22Rv1 (cell line): Measurements from ENCODE around the gene CREB5.

Experiments used
- H3K27ac ChIP-seq: fragments of 450-650 bp; 2 replicates; pipeline ENCODE4 v1.5.1; 2017
- ZFX ChIP-seq: fragments of 450-650 bp; IDR thresholded peaks from 2 replicates; pipeline ENCODE4 v1.6.1; 2017; ENCODE audit warnings: antibody characterized with exemption, borderline replicate concordance
- TF ChIP-seq, protein P1 (sequence below): fragments of 450-650 bp; IDR thresholded peaks from 2 replicates; pipeline ENCODE4 v1.5.1; 2017; ENCODE audit warnings: mild to moderate bottlenecking

CREB5 gene

DNA sequence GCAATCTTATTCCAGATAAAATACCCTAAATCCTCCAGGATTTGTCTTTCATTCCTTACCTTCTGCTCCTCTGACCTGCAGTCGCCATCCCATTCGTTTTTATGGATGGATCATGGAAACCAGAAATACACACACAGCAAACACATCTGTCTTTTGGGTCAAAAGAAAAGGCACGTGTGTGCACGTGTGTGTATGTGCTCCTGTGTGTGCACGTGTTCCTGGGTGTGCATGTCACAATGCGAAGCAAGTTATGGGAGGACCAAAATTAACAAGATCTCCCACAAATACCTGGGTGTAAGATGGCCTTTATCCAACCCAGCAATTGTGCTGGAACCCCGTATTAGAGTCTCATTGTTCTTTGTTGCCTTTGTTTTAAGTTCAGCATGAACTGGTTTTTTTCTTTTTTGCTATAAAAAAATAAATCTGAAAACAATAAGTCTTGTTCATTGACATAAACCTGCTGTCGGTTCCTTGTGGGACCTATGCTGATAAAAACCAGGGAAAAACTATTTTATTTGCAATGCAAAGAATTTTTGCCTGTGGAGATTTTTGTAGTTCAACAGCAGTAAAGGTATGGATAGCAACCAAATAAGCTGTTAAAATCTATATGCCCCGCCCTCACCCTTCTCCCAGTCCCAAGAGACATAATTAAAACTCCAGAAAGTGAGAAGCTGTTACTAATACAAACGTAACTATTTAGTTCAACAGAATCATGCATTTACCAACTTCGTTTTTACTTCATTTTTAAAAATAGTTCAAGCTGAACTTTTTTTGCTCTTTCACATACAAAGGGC, 229.6 kb downstream of the CREB5 start:
- TF ChIP-seq ZFX, result no peak
- TF ChIP-seq, protein P1, sequence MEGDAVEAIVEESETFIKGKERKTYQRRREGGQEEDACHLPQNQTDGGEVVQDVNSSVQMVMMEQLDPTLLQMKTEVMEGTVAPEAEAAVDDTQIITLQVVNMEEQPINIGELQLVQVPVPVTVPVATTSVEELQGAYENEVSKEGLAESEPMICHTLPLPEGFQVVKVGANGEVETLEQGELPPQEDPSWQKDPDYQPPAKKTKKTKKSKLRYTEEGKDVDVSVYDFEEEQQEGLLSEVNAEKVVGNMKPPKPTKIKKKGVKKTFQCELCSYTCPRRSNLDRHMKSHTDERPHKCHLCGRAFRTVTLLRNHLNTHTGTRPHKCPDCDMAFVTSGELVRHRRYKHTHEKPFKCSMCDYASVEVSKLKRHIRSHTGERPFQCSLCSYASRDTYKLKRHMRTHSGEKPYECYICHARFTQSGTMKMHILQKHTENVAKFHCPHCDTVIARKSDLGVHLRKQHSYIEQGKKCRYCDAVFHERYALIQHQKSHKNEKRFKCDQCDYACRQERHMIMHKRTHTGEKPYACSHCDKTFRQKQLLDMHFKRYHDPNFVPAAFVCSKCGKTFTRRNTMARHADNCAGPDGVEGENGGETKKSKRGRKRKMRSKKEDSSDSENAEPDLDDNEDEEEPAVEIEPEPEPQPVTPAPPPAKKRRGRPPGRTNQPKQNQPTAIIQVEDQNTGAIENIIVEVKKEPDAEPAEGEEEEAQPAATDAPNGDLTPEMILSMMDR, result no peak
- H3K27ac ChIP-seq, result no peak overlapping the region

DNA sequence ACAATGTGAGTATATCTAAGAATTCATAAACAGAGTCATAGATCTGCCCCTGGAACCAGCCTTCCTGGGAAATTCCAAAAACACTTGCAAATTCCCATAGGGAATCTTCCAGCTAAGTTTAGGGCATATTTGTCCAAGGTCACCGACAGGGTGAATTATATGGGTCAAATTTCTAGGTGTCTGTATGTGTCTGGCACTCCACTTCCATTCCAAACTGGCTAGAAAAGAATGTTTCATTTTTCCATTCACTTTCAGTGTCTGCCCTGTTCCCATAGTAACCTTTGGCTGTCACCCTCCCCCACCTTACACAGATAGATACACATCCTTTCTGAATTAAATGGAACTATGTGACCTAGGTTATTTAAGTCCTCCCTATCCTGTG, 230.9 kb downstream of the CREB5 start:
- no peak for TF ChIP-seq ZFX
- H3K27ac ChIP-seq, result no peak overlapping the region

DNA sequence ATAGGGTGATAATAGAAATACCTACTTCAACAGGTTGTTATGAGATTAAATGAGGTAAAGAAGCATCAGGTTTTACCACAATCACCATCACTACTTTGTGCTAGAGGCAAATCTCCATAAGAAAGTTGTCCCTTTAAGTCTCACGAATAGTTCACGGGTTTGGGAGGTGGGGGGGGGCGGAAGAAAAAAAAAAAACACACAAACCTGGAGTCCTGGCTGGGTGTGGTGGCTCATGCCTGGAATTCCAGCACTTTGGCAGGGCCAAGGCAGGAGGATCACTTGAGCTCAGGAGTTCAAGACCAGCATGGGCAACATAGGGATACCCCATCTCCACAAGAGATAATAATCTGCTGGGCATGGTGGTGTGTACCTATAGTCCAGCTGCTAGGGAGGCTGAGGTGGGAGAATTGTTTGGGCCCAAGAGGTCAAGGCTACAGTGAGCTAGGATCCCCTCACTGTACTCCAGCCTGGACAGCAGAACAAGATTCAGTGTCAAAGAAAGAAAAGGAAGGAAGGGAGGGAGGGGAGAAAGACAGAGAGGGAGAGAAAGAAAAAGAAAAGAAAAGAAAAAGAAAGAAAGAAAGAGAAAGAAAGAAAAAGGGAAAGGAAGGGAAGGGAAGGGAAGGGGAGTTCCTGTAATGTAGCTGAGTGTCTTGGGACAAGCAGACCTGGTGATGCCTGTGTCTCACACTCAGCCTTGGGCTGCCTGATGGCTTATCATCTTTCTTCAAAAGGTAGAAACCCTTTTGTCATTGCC, 231.4 kb downstream of the CREB5 start:
- TF ChIP-seq ZFX, result no peak
- TF ChIP-seq, protein P1, result no peak
- H3K27ac ChIP-seq, result no peak overlapping the region

DNA sequence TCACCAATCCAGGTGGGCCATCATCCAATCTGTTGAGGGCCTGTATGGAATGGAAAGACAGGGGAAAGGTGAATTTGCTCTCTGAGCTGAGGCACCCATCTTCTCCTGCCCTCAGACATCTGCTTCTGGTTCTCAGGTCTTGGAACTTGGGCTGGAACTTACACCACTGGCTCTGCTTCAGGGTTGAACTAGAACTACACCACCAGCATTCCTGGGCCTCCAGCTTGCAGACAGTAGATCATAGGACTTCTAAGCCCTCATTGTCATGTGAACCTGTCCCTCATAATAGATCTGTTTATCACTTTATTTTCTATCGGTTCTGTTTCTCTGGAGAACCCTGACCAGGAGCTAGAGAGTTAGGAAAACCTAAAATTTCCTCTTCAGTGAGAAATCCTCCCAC, 233.5 kb downstream of the CREB5 start:
- H3K27ac ChIP-seq, result no peak overlapping the region
- TF ChIP-seq ZFX, result no peak
- TF ChIP-seq, protein P1, result no peak

DNA sequence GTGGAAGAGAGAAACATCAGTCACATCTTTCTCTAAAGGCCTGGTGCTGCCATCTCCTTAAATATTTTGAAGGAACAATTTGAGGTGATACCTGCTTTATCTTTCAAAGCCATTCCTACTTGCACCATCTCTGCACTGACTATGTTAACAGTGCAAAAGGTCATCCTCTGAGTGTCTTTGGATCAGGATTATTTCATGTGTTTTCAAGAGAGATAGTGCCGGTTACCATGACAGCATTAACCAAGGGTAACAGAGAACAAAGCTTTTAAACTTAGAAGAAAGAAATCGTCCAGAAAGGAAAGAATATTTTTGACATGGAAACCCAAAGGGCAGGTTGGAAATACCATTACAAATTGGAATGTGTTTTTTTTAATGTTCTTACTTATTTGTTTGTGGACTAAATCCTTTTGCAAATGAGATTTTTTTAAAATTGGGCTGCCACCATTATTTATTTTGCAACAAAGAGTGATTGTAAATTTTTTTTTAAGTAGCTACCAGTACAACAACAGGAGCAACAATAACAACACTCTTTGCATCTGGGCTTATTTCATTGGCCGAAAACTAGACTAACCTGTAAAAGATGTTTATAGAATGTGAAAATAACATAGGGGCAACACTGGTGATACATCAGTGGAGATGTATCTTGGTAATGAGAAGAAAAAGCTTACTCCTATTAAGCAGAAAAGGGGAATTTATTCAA, 234.2 kb downstream of the CREB5 start:
- H3K27ac ChIP-seq, result no peak overlapping the region
- TF ChIP-seq ZFX, result no peak
- TF ChIP-seq, protein P1, result no peak

DNA sequence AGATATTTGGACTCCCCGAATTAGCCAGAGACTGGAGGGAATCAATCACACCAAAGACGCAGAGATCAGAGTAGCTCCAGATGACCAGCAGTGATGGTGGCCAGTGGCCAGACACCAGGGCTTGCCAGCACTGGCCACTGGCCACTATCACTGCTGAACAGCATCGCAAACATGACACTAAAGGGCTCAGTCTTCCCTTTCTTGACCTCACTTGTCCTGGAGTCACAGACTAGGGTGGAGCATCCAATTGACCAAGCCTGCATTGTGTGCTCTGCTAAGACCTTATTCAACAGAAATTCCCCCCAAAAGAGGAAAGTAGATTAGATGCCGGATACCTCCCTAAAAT, 234.7 kb downstream of the CREB5 start:
- TF ChIP-seq, protein P1, result no peak
- no peak for TF ChIP-seq ZFX
- H3K27ac ChIP-seq, result no peak overlapping the region

DNA sequence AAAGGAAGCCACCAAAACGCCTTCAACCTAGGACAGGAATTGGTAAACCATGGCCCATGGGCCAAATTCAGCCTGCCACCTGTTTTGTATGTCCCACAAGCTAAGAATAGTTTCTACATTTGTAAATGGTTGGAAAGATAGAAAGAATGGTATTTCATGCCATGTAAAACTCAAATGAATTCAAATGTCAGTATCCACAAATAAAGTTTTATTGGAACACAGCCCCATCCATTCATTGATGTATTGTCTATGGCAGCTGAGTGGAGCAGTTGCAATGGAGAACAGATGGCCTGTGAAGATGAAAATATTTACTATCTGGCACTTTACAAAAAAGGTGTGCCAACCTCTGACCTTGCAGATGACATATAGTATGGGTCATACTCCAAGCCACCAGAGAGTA, 236.9 kb downstream of the CREB5 start:
- H3K27ac ChIP-seq, result no peak overlapping the region
- TF ChIP-seq, protein P1, result no peak
- no peak for TF ChIP-seq ZFX
